Measurements from ENCODE around the gene MCTP1. TPM values are rescaled to one million over a fixed set of nuclear protein-coding genes. Genes with fewer than 3 reads are reported as not detected.
"Not testable (repeated sequence)": the region's sequence is repeated elsewhere in the genome, so short reads cannot be mapped to it uniquely, and the experiment has no call there.

The MCTP1 gene
- total and polyA plus RNA-seq, 2 experiments from 2014 or later, result 1.3 to 5.7 TPM

DNA sequence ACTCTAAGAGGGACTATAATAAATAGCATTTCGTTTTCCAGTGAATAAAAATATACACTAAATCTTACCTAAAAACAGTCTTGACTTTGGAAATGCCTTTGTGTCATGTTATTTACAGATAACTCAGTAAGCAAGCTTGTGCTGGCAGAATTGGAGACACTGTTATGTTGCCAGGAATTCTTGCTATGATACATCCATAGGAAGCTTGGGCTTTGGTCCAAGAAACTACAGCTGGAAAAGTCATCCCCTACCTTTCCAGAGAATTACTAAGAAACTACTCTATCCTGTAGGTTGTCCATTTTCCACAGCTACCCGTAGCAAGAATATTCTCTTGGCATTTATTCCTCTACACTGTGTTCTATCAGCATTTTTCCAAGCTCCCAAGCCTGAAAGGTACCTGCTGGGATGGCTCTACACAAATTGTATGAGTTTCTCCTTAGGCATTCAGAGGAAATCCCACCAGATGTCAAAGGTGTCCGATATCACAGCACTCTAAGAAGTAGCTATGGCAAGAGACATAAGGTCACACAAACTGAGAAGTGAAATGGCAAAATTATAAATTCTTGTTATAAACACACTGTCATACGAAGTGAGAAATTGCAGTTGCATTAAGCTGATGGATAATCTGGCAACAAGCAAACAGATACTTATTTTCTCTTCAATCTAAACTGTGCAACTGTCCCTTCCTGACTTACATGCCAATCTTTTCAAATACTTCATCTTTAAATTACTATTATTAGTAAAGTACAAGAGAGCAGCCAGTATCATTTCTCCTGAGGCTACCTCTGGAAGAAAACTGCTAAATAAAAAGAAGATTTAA, 68.5 kb downstream of the MCTP1 start:
- Histone ChIP-seq H2AFZ (no peak overlapping the region), H4K20me1 (ENCODE audit: insufficient read depth, poor library complexity, severe bottlenecking) (no peaks in the 10 kb centered on the region), H3K9me2 (replicated peaks; ENCODE audit: insufficient read depth) (no peaks in the 10 kb centered on the region), H3K36me3 (replicated peaks; ENCODE audit: insufficient read depth, low read depth) (no peaks in the 10 kb centered on the region), H3K4me3 (no peak overlapping the region), H3K4me1 (ENCODE audit: insufficient read depth) (no peaks in the 10 kb centered on the region), H3K79me2 (no peaks in the 10 kb centered on the region), H3K27me3 (no peaks in the 10 kb centered on the region), H3K27ac (no peak overlapping the region), H3K9me3 (ENCODE audit: low read depth) (no peaks in the 10 kb centered on the region), H3K4me2 (no peak overlapping the region)
- WGBS (ENCODE audit: low lambda C conversion rate, missing lambda C conversion rate), result 73% methylated on average over 4 of the region's 4 CpGs
- TF ChIP-seq EZH2 (IDR thresholded peaks at IDR 0.05; ENCODE audit: borderline replicate concordance) (no peak), EZH2phosphoT487 (IDR thresholded peaks at IDR 0.05; ENCODE audit: low read depth, severe bottlenecking, unreplicated experiment) (no peak), CTCF (IDR thresholded peaks at IDR 0.05; ENCODE audit: poor library complexity) (no peak)
- no peak for DNase-seq (ENCODE audit: low spot score)

- not testable (repeated sequence) for H3K27me3 ChIP-seq; H3K27ac ChIP-seq; H3K9me2 ChIP-seq (replicated peaks; ENCODE audit: insufficient read depth); H2AFZ ChIP-seq; H3K9me3 ChIP-seq (ENCODE audit: low read depth); H3K4me3 ChIP-seq; H3K4me2 ChIP-seq; H3K36me3 ChIP-seq (replicated peaks; ENCODE audit: insufficient read depth, low read depth); H4K20me1 ChIP-seq (ENCODE audit: insufficient read depth, poor library complexity, severe bottlenecking); DNase-seq (ENCODE audit: low spot score); H3K4me1 ChIP-seq (ENCODE audit: insufficient read depth); H3K79me2 ChIP-seq
- WGBS (ENCODE audit: low lambda C conversion rate, missing lambda C conversion rate), result 80% methylated on average over 4 of the region's 5 CpGs
Measured at GRCh38 chr5:95207811-95208210, 77.1 kb downstream of the MCTP1 start.

DNA sequence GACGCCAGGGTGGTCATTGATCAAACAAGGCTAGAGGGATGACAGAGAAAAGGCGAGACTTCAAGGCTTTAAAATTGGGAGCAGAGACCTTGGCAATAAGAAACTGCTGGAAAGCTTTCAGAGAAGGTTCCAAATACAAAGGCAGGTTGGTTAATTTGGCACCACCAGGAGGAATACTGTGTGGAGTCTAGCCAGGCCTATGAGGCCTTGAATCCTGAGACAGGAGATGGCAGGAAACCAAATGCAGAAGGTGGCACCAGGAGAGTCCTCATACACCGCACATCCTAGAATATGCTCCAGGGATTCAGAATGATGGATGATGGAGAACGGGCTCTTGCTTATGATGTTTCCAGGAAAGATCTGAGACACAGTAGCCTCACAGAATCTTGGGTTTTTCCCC, 90.0 kb downstream of the MCTP1 start:
- WGBS (ENCODE audit: low lambda C conversion rate, missing lambda C conversion rate), result 91% methylated on average over 4 of the region's 4 CpGs

DNA sequence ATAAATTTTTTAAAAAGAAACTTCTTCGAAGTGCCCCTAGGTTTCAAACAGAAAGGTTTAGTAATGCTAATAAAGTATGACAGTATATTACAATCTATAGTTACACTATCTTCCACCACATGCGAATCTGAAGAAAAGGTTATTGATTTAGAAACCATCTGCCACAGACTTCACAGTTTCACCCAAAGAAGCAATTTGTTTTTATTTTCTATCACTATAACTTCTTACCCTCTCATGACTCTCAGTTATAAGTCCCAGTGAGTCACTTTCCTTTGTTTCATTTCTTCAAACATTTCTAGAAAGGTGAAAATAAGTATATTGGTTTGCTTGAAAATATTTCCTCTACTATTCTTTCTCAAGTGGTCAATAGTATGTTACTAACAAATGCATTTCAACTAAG, 93.6 kb downstream of the MCTP1 start:
- DNase-seq (ENCODE audit: low spot score), result no peak
- H3K4me1 ChIP-seq (ENCODE audit: insufficient read depth), result no peaks in the 10 kb centered on the region
- H3K79me2 ChIP-seq, result no peaks in the 10 kb centered on the region
- TF ChIP-seq EZH2 (IDR thresholded peaks at IDR 0.05; ENCODE audit: borderline replicate concordance), result no peak
- TF ChIP-seq CTCF (IDR thresholded peaks at IDR 0.05; ENCODE audit: poor library complexity), result no peak
- no peak for TF ChIP-seq EZH2phosphoT487 (IDR thresholded peaks at IDR 0.05; ENCODE audit: low read depth, severe bottlenecking, unreplicated experiment)
- no peak overlapping the region for H3K4me2 ChIP-seq
- no peaks in the 10 kb centered on the region for H3K9me3 ChIP-seq (ENCODE audit: low read depth)
- no peaks in the 10 kb centered on the region for H3K9me2 ChIP-seq (replicated peaks; ENCODE audit: insufficient read depth)
- 91% methylated on average over 2 of the region's 2 CpGs for WGBS (ENCODE audit: low lambda C conversion rate, missing lambda C conversion rate)
- no peak overlapping the region for H3K4me3 ChIP-seq
- no peak overlapping the region for H2AFZ ChIP-seq
- no peak overlapping the region for H3K27ac ChIP-seq
- no peaks in the 10 kb centered on the region for H3K27me3 ChIP-seq
- H4K20me1 ChIP-seq (ENCODE audit: insufficient read depth, poor library complexity, severe bottlenecking), result no peaks in the 10 kb centered on the region
- H3K36me3 ChIP-seq (replicated peaks; ENCODE audit: insufficient read depth, low read depth), result no peaks in the 10 kb centered on the region

More for the DNA sequence above, 90.0 kb downstream of the MCTP1 start:
- no peak for TF ChIP-seq EZH2 (IDR thresholded peaks at IDR 0.05; ENCODE audit: borderline replicate concordance)
- Histone ChIP-seq H3K27ac (no peak overlapping the region), H3K9me2 (replicated peaks; ENCODE audit: insufficient read depth) (no peaks in the 10 kb centered on the region), H4K20me1 (ENCODE audit: insufficient read depth, poor library complexity, severe bottlenecking) (no peaks in the 10 kb centered on the region), H3K27me3 (no peaks in the 10 kb centered on the region), H3K4me2 (no peak overlapping the region), H3K36me3 (replicated peaks; ENCODE audit: insufficient read depth, low read depth) (no peaks in the 10 kb centered on the region), H3K4me1 (ENCODE audit: insufficient read depth) (no peaks in the 10 kb centered on the region), H3K4me3 (no peak overlapping the region), H3K79me2 (no peaks in the 10 kb centered on the region), H3K9me3 (ENCODE audit: low read depth) (no peaks in the 10 kb centered on the region), H2AFZ (no peak overlapping the region)
- no peak for DNase-seq (ENCODE audit: low spot score)

Measured in hepatocyte (in vitro differentiated cells).